SK-N-SH treated with all-trans-retinoic acid at 6 μM for 48 hours (cell line): Measurements from ENCODE around the gene TBCA.

Source experiments
- ARNTL ChIP-seq: fragments of 450-650 bp; formaldehyde crosslinking; IDR thresholded peaks from 2 replicates; pipeline ENCODE4 v1.5.0; 2020; ENCODE audit warnings: low read depth, mild to moderate bottlenecking, moderate library complexity, borderline replicate concordance
- BACH2 ChIP-seq: fragments of 250-450 bp; sonication (Bioruptor Pico); IDR thresholded peaks from 2 replicates; pipeline ENCODE4 v1.9.0; 2021; ENCODE audit warnings: mild to moderate bottlenecking, borderline replicate concordance
- OSR1 ChIP-seq: fragments of 250-450 bp; sonication (Bioruptor Pico); IDR thresholded peaks from 2 replicates; pipeline ENCODE4 v1.8.0; 2022; ENCODE audit warnings: moderate library complexity, mild to moderate bottlenecking, inconsistent platforms
- PATZ1 ChIP-seq: fragments of 250-450 bp; sonication (Bioruptor Pico); IDR thresholded peaks from 2 replicates; pipeline ENCODE4 v1.8.0; 2020; ENCODE audit warnings: mild to moderate bottlenecking, moderate library complexity, borderline replicate concordance
- PPARA ChIP-seq: fragments of 250-450 bp; sonication (Bioruptor Pico); IDR thresholded peaks from 2 replicates; pipeline ENCODE4 v1.5.0; 2020; ENCODE audit warnings: mild to moderate bottlenecking, borderline replicate concordance
- RARB ChIP-seq: fragments of 250-450 bp; sonication (Bioruptor Pico); IDR thresholded peaks from 2 replicates; pipeline ENCODE4 v1.8.0; 2021; ENCODE audit warnings: mild to moderate bottlenecking, moderate library complexity
- TCF4 ChIP-seq: fragments of 250-450 bp; sonication (Bioruptor Pico); IDR thresholded peaks from 2 replicates; pipeline ENCODE4 v1.8.0; 2021; ENCODE audit warnings: mild to moderate bottlenecking, moderate library complexity, borderline replicate concordance
- ZC3H10 ChIP-seq: fragments of 250-450 bp; sonication (Bioruptor Pico); IDR thresholded peaks from 2 replicates; pipeline ENCODE4 v1.5.1; 2021; ENCODE audit warnings: mild to moderate bottlenecking, moderate library complexity
- ZFP3 ChIP-seq: fragments of 250-450 bp; sonication (Bioruptor Pico); IDR thresholded peaks from 2 replicates; pipeline ENCODE4 v1.5.0; 2020; ENCODE audit warnings: mild to moderate bottlenecking, moderate library complexity
- ZNF8 ChIP-seq: fragments of 450-650 bp; formaldehyde crosslinking; IDR thresholded peaks from 2 replicates; pipeline ENCODE4 v1.5.0; 2020; ENCODE audit warnings: mild to moderate bottlenecking, moderate library complexity
- TF ChIP-seq, protein P1 (sequence below): fragments of 250-450 bp; sonication (Bioruptor Pico); IDR thresholded peaks from 2 replicates; pipeline ENCODE4 v1.5.1; 2020; ENCODE audit warnings: low read depth, mild to moderate bottlenecking, moderate library complexity

DNA sequence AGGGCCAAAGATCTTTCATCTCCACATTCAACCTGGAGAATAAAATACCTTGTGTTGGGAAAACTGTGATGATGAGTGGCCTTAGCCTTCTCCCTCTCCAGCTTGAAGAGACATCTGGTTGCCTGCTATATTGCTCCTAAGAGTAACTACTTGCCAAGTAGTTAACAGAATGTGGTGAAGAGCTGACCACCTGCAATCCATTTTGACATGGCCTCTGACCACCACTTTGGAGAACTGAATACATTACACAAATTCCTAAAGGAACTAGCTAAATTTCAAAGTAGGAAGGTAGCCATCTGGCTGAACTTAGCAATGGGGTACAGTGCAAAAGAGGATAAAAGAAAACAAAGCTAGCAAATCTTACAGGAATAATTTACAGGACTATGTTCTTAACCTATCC lies 7.2 kb downstream of the TBCA start:
- TF ChIP-seq PATZ1 (no peak), ZC3H10 (CRISPR knock-in tag) (no peak), ZFP3 (CRISPR knock-in tag) (no peak), RARB (no peak), ARNTL (CRISPR knock-in tag) (no peak), ZNF8 (CRISPR knock-in tag) (no peak), OSR1 (CRISPR knock-in tag) (no peak), PPARA (CRISPR knock-in tag) (no peak), TCF4 (CRISPR knock-in tag) (no peak), BACH2 (CRISPR knock-in tag) (no peak)
- TF ChIP-seq, protein P1, sequence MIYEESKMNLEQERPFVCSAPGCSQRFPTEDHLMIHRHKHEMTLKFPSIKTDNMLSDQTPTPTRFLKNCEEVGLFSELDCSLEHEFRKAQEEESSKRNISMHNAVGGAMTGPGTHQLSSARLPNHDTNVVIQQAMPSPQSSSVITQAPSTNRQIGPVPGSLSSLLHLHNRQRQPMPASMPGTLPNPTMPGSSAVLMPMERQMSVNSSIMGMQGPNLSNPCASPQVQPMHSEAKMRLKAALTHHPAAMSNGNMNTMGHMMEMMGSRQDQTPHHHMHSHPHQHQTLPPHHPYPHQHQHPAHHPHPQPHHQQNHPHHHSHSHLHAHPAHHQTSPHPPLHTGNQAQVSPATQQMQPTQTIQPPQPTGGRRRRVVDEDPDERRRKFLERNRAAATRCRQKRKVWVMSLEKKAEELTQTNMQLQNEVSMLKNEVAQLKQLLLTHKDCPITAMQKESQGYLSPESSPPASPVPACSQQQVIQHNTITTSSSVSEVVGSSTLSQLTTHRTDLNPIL (CRISPR knock-in tag), result no peak
